Mononuclear cell (primary cell): ENCODE data around the gene DCLRE1C. TPM values are rescaled to one million over a fixed set of nuclear protein-coding genes. Genes with fewer than 3 reads are reported as not detected.
"Not testable (repeated sequence)": the region's sequence is repeated elsewhere in the genome, so short reads cannot be mapped to it uniquely, and the experiment has no call there.

Experiments used
- H3K27me3 ChIP-seq: 2 replicates; pipeline ENCODE4 v1.6.0; 2011; ENCODE audit warnings: low read length, control low read depth; ENCODE audit not compliant: insufficient read depth
- H3K4me1 ChIP-seq: 2 replicates; pipeline ENCODE4 v1.5.1; 2011; ENCODE audit warnings: mild to moderate bottlenecking, low read length, control low read depth; ENCODE audit not compliant: insufficient read depth
- H3K4me3 ChIP-seq: 2 replicates; pipeline ENCODE4 v1.5.1; 2011; ENCODE audit warnings: mild to moderate bottlenecking, low read length, moderate library complexity
- H3K9me3 ChIP-seq: 2 replicates; pipeline ENCODE4 v1.5.1; 2011; ENCODE audit warnings: low read depth, mild to moderate bottlenecking, control low read depth, low read length
- total RNA-seq: library from RNA; depleted of rRNA; stranded (reverse); fragments of >200 nt; gene quantifications from one replicate; pipeline ENCODE4 v1.2.3, GENCODE V29; 2012

Gene DCLRE1C
- total RNA-seq, 1 donor, result 15.2 TPM

DNA sequence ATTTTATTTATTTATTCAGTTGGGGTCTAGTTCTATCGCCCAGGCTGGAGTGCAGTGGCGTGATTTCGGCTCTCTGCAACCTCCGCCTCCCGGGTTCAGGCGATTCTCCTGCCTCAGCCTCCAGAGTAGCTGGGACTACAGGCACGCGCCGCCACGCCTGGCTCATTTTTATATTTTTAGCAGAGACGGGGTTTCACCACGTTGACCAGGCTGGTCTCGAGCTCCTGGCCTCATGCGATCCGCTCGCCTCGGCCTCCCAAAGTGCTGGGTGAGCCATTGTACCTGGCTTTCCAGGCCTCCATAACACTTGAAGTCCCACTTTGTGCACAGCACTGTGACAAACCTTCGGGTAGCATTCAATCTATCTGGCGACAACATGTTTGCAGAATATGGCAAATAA lies 1.0 kb upstream of the DCLRE1C start:
- Histone ChIP-seq H3K4me1 (peaks cover 50% of the 10 kb centered on the region), H3K4me3 (peak overlapping the region; percentile 59), H3K27me3 (no peaks in the 10 kb centered on the region), H3K9me3 (no peaks in the 10 kb centered on the region)

DNA sequence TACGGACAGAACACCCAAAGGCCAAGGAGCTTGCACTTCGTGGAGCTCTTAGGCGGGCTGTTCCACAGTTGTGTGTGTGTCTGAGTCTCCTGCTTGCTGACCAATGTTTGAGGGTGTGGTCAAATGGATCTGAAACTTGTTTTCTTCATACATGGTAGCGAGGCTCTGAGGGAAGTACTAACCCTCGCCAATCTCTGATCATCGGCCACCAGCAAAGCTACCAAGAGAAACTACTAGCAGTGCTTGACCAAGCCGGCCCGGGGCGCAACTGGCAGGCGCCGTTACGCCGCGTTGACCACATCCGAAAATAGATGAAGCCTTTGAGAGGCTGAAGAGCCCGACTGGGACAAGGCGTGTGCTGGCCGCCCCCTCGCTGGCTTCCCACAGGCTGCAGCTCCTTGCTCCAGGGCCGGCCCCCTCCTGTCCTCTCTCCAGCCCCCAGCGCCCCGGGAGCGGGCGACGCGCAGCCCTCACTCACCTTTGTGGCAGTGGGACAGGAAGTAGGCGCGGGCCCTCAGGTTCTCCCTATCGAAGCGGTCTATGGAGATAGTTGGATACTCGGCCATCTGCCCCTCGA lies 384 bp downstream of the DCLRE1C start:
- Histone ChIP-seq H3K4me3 (peak overlapping the region; percentile 59), H3K4me1 (peaks cover 54% of the 10 kb centered on the region), H3K9me3 (no peaks in the 10 kb centered on the region), H3K27me3 (no peaks in the 10 kb centered on the region)

- H3K4me3 ChIP-seq, result peak overlapping the region; percentile 59
- no peaks in the 10 kb centered on the region for H3K27me3 ChIP-seq
- H3K4me1 ChIP-seq, result peaks cover 54% of the 10 kb centered on the region
- no peaks in the 10 kb centered on the region for H3K9me3 ChIP-seq
These were observed 959 bp downstream of the DCLRE1C start for GRCh38 chr10:14952851-14953423.

DNA sequence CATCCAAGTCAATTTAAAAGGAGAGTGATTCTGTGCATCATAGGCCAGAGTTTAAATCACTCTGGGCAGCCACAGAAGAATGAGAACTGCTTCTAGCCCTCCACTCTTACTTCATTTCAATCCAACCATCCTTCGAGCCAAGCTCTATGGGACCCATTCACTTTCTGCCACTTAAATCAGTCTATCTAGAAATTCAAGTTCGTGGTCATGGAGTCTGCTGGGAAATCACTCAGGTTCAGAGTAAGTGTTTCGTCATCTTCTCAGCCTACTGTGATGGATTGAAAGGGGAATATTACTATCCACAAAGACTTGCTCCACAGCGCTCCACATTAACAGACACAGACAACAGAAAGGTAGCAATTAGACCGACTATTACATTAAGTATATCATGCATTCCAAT lies 4.6 kb downstream of the DCLRE1C start:
- Histone ChIP-seq H3K4me3 (no peak overlapping the region), H3K9me3 (no peaks in the 10 kb centered on the region), H3K27me3 (no peaks in the 10 kb centered on the region), H3K4me1 (peaks cover 47% of the 10 kb centered on the region)

DNA sequence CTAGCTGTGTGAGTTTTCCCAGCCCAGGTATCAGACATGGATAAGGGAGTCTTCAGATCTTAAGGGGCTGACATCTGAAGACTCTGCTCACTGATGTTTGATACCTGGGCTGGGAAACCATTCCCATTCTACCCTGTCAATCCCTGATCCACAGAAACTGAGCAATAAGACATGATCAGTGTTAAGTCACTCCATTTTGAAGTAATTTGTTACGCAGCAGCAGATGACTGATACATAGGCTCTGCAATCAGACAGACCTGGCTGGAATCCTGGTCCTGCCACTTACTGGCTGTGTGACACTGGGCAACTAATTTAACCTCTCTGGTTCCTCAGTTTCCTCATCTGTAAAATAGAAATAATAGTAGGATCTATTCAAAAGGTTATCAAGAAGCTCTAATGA lies 6.6 kb downstream of the DCLRE1C start:
- H3K27me3 ChIP-seq, result no peaks in the 10 kb centered on the region
- H3K9me3 ChIP-seq, result no peaks in the 10 kb centered on the region
- no peak overlapping the region for H3K4me3 ChIP-seq
- H3K4me1 ChIP-seq, result peaks cover 35% of the 10 kb centered on the region

GRCh38 chr10:14945108-14945507 lies 8.8 kb downstream of the DCLRE1C start:
- Histone ChIP-seq H3K4me3 (no peak overlapping the region), H3K27me3 (no peaks in the 10 kb centered on the region)

DNA sequence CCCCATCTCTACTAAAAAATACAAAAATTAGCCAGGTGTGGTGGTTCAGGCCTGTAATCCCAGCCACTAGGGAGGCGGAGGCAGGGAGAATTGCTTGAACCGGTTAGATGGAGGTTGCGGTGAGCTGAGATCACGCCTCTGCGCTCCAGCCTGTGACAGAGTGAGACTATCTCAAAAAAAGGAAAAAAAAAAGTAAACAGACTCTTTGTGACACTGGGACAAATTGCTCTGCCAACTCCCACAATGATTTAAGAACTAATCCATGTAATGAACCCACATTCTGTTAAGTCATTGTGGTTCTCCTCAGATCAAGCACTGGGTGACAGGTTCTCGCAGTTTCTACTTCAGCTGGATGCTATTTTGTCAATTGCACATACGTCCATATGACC lies 11.0 kb downstream of the DCLRE1C start:
- H3K27me3 ChIP-seq, H3K4me3 ChIP-seq, H3K9me3 ChIP-seq, H3K4me1 ChIP-seq: not testable (repeated sequence)

More at GRCh38 chr10:14945108-14945507, 8.8 kb downstream of the DCLRE1C start:
- Histone ChIP-seq H3K9me3 (no peaks in the 10 kb centered on the region), H3K4me1 (peaks cover 13% of the 10 kb centered on the region)

DNA sequence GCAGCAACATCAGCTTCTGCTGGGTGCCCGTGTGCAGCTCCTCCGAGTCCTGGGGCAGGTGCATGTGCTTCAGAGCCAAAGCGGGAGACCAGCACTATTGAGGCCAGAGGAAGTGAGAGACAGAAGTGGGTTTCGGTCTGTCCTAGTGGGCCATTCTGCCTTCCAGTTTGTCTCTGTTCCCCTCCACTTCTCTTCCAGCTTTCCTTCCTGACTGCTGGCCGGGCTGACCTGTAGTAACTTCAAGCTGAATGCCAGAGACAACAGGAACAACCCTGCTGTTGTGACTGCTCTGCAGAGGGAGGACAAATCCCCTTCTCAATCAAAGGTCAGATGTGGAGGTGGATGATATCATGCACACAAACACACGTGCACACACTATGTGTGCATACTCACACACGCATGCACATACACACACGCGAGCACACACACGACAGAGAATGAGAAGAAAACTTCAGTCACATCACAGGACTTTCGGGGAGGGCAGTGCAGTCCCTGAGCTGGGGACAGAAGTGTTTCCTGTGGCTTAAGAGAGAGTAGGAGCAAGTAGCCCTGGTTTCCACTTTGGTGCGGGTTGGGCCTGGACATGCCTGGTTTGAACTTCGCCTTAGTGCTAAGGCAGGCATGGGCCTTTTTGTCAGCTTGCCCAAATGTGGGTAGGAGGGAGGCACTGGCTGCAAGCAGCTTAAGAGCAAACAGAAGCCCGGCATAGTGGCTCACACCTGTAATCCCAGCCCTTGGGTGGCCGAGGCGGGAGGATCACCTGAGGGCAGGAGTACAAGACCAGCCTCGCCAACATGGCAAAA lies 11.5 kb downstream of the DCLRE1C start:
- H3K9me3 ChIP-seq, H3K4me1 ChIP-seq, H3K27me3 ChIP-seq, H3K4me3 ChIP-seq: not testable (repeated sequence)

DNA sequence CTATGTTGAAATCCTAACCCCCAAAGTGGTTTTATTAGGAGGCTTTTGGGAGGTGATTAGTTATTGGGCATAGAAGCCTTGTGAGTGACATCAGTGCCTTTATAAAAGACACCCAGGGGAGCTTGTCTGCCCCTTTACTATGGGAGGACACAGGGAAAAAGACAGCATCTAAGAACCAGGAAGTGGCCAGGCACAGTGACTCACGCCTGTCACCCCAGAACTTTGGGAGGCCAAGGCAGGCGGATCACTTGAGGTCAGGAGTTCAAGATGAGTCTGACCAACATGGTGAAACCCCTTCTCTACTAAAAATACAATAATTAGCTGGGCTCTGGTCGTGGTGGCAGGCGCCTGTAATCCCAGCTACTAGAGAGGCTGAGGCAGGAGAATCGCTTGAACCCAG lies 14.9 kb downstream of the DCLRE1C start:
- H3K4me3 ChIP-seq, H3K4me1 ChIP-seq, H3K27me3 ChIP-seq, H3K9me3 ChIP-seq: not testable (repeated sequence)

GRCh38 chr10:14936584-14936983 lies 17.3 kb downstream of the DCLRE1C start:
- Histone ChIP-seq H3K4me3 (no peak overlapping the region), H3K27me3 (no peaks in the 10 kb centered on the region), H3K9me3 (no peaks in the 10 kb centered on the region), H3K4me1 (no peaks in the 10 kb centered on the region)

DNA sequence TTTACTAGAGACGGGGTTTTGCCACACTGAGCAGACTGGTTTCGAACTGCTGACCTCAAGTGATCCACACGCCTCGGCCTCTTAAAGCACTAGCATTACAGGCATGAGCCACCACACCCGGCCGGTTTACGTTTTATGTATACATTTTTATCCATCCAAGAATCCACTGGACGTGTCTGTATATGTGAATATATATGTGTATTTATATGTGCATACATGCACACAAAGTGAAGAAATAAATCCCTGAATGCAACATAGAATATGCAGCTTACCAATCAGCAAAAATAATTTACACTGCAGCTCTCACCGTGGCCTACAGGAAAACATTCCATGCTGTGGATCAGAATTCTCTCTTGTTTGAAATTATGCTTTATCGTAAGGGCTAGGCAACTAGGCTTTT lies 23.3 kb downstream of the DCLRE1C start:
- Histone ChIP-seq H3K9me3 (no peaks in the 10 kb centered on the region), H3K4me3 (no peak overlapping the region), H3K4me1 (no peaks in the 10 kb centered on the region), H3K27me3 (no peaks in the 10 kb centered on the region)

DNA sequence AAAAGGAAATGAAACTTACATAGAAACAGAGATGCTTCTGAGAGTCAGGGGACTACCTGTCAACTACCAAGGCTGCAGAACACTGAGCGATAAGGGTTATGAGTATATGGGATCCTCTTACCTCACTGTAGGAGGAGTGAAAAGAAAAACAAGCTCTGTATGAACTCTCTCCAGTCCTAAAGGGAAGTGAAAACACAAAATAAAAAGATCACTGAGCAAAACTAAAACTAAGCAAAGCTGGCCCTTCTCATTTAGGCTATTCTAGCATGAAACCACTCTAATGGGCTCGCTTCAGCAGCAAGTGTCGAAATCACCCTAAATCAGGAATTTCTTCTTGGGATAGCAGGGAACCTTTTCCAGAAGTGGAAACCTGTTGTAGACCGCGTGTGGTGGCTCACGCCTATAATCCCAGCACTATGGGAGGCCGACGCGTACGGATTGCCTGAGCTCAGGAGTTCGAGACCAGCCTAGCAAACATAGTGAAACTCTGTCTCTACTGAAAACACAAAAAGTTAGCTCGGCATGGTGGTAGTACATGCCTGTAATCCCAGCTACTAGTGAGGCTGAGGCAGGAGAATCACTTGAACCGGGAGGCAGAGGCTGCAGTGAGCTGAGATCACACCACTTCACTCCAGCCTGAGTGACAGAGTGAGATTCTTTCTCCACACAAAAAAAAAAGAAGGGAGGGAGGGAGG lies 27.0 kb downstream of the DCLRE1C start:
- H3K9me3 ChIP-seq, result no peaks in the 10 kb centered on the region
- H3K27me3 ChIP-seq, result no peaks in the 10 kb centered on the region
- no peak overlapping the region for H3K4me3 ChIP-seq
- H3K4me1 ChIP-seq, result no peaks in the 10 kb centered on the region

DNA sequence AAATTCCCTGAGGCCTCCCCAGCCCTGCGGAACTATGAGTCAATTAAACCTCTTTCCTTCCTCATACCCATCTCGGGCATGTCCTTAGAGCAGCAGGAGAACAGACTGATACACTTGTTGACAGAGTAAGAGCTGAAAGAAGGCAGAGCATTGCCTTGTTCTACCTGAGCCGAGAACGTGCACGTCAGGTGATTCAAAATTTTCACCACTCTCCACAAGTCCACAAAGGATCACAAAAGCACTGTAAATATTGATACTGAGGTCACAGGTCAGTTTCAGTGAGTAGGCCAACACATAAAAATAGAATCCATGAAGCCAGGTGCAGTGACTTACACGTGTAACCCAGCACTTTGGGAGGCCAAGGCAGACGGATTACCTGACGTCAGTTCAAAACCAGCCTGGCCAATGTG lies 27.8 kb downstream of the DCLRE1C start:
- Histone ChIP-seq H3K4me1 (no peaks in the 10 kb centered on the region), H3K9me3 (no peaks in the 10 kb centered on the region), H3K4me3 (no peak overlapping the region), H3K27me3 (no peaks in the 10 kb centered on the region)

- no peak overlapping the region for H3K4me3 ChIP-seq
- no peaks in the 10 kb centered on the region for H3K9me3 ChIP-seq
- H3K27me3 ChIP-seq, result no peaks in the 10 kb centered on the region
- H3K4me1 ChIP-seq, result no peaks in the 10 kb centered on the region
These were observed 28.6 kb downstream of the DCLRE1C start for GRCh38 chr10:14925268-14925667.

GRCh38 chr10:14924013-14924412 lies 29.9 kb downstream of the DCLRE1C start:
- no peak overlapping the region for H3K4me3 ChIP-seq
- no peaks in the 10 kb centered on the region for H3K4me1 ChIP-seq
- no peaks in the 10 kb centered on the region for H3K27me3 ChIP-seq
- no peaks in the 10 kb centered on the region for H3K9me3 ChIP-seq
